ENCODE results near the gene FAM53B.

The FAM53B gene

GRCh38 chr10:124721330-124722045 is 22.7 kb downstream of the FAM53B start:
- Histone ChIP-seq H2BK120ac (ENCODE audit: insufficient read depth, low read length, poor library complexity) (no peak overlapping the region), H4K91ac (ENCODE audit: low read depth, low read length) (no peak overlapping the region), H3K4me2 (ENCODE audit: low read length) (no peak overlapping the region), H3K27me3 (ENCODE audit: insufficient read depth, low read length) (no peaks in the 10 kb centered on the region), H3K79me2 (ENCODE audit: control insufficient read depth, insufficient read depth, low read length, poor library complexity) (no peaks in the 10 kb centered on the region), H2BK5ac (ENCODE audit: low read depth, low read length, poor library complexity) (no peak overlapping the region), H3K9me3 (ENCODE audit: insufficient read depth, low read depth, low read length) (no peaks in the 10 kb centered on the region), H3K27ac (ENCODE audit: low read depth, low read length) (no peak overlapping the region), H3K36me3 (ENCODE audit: control insufficient read depth in 1 of 2, insufficient read depth in 2 of 2, low read length in 2 of 2) (peaks cover 0 to 4% of the 10 kb centered on the region in 2 experiments), H3K79me1 (ENCODE audit: low read length) (no peaks in the 10 kb centered on the region), H4K8ac (ENCODE audit: low read depth, low read length) (no peak overlapping the region), H3K14ac (ENCODE audit: low read length) (no peak overlapping the region), H3K9ac (ENCODE audit: low read length) (no peak overlapping the region), H3K18ac (ENCODE audit: low read length) (peak overlapping the region; percentile 30), H3K23ac (ENCODE audit: low read length) (no peak overlapping the region), H3K4me3 (ENCODE audit: low read depth, low read length) (no peak overlapping the region), H4K12ac (ENCODE audit: low read depth, low read length) (no peak overlapping the region), H2AFZ (ENCODE audit: insufficient read depth, low read length, poor library complexity) (no peak overlapping the region), H3K4ac (ENCODE audit: low read depth, low read length) (no peak overlapping the region), H2BK12ac (ENCODE audit: low read length) (no peak overlapping the region), H3K4me1 (ENCODE audit: control insufficient read depth in 1 of 2, insufficient read depth in 2 of 2, low read length in 2 of 2) (no peaks in the 10 kb centered on the region), H2AK5ac (ENCODE audit: low read length) (no peak overlapping the region)
- no CpG with 5 or more reads among the region's 16 CpGs for WGBS (ENCODE audit: extremely low coverage, insufficient coverage, insufficient read length)
- DNase-seq, result no peak

- H2BK12ac ChIP-seq (ENCODE audit: low read length), result no peak overlapping the region
- no peaks in the 10 kb centered on the region for H3K79me2 ChIP-seq (ENCODE audit: control insufficient read depth, insufficient read depth, low read length, poor library complexity)
- no peaks in the 10 kb centered on the region for H3K36me3 ChIP-seq (ENCODE audit: control insufficient read depth in 1 of 2, insufficient read depth in 2 of 2, low read length in 2 of 2)
- H3K18ac ChIP-seq (ENCODE audit: low read length), result no peak overlapping the region
- no peak overlapping the region for H3K27ac ChIP-seq (ENCODE audit: low read depth, low read length)
- no peak overlapping the region for H2AFZ ChIP-seq (ENCODE audit: insufficient read depth, low read length, poor library complexity)
- no CpG with 5 or more reads among the region's 8 CpGs for WGBS (ENCODE audit: extremely low coverage, insufficient coverage, insufficient read length)
- H3K4me2 ChIP-seq (ENCODE audit: low read length), result no peak overlapping the region
- H3K23ac ChIP-seq (ENCODE audit: low read length), result no peak overlapping the region
- no peak overlapping the region for H4K12ac ChIP-seq (ENCODE audit: low read depth, low read length)
- no peak overlapping the region for H3K9ac ChIP-seq (ENCODE audit: low read length)
- no peaks in the 10 kb centered on the region for H3K4me1 ChIP-seq (ENCODE audit: control insufficient read depth in 1 of 2, insufficient read depth in 2 of 2, low read length in 2 of 2)
- H2BK5ac ChIP-seq (ENCODE audit: low read depth, low read length, poor library complexity), result no peak overlapping the region
- H2AK5ac ChIP-seq (ENCODE audit: low read length), result no peak overlapping the region
- no peaks in the 10 kb centered on the region for H3K79me1 ChIP-seq (ENCODE audit: low read length)
- peak in 1 of 2 donors; percentile 26 for DNase-seq
- no peak overlapping the region for H4K8ac ChIP-seq (ENCODE audit: low read depth, low read length)
- H3K27me3 ChIP-seq (ENCODE audit: insufficient read depth, low read length), result no peaks in the 10 kb centered on the region
- no peaks in the 10 kb centered on the region for H3K9me3 ChIP-seq (ENCODE audit: insufficient read depth, low read depth, low read length)
- H2BK120ac ChIP-seq (ENCODE audit: insufficient read depth, low read length, poor library complexity), result no peak overlapping the region
- H3K4me3 ChIP-seq (ENCODE audit: low read depth, low read length), result no peak overlapping the region
- no peak overlapping the region for H4K91ac ChIP-seq (ENCODE audit: low read depth, low read length)
- no peak overlapping the region for H3K4ac ChIP-seq (ENCODE audit: low read depth, low read length)
- no peak overlapping the region for H3K14ac ChIP-seq (ENCODE audit: low read length)
These were observed 24.8 kb downstream of the FAM53B start for GRCh38 chr10:124719213-124719851.

- no CpG with 5 or more reads among the region's 12 CpGs for WGBS (ENCODE audit: extremely low coverage, insufficient coverage, insufficient read length)
- Histone ChIP-seq H4K91ac (ENCODE audit: low read depth, low read length) (no peak overlapping the region), H2AK5ac (ENCODE audit: low read length) (no peak overlapping the region), H3K18ac (ENCODE audit: low read length) (no peak overlapping the region), H2BK12ac (ENCODE audit: low read length) (no peak overlapping the region), H3K4me3 (ENCODE audit: low read depth, low read length) (no peak overlapping the region), H3K36me3 (ENCODE audit: control insufficient read depth in 1 of 2, insufficient read depth in 2 of 2, low read length in 2 of 2) (no peaks in the 10 kb centered on the region), H4K12ac (ENCODE audit: low read depth, low read length) (no peak overlapping the region), H2BK5ac (ENCODE audit: low read depth, low read length, poor library complexity) (no peak overlapping the region), H4K8ac (ENCODE audit: low read depth, low read length) (no peak overlapping the region), H3K4me1 (ENCODE audit: control insufficient read depth in 1 of 2, insufficient read depth in 2 of 2, low read length in 2 of 2) (no peaks in the 10 kb centered on the region), H3K9ac (ENCODE audit: low read length) (no peak overlapping the region), H3K14ac (ENCODE audit: low read length) (no peak overlapping the region), H3K79me1 (ENCODE audit: low read length) (no peaks in the 10 kb centered on the region), H3K27me3 (ENCODE audit: insufficient read depth, low read length) (no peaks in the 10 kb centered on the region), H3K9me3 (ENCODE audit: insufficient read depth, low read depth, low read length) (no peaks in the 10 kb centered on the region), H3K27ac (ENCODE audit: low read depth, low read length) (no peak overlapping the region), H3K79me2 (ENCODE audit: control insufficient read depth, insufficient read depth, low read length, poor library complexity) (no peaks in the 10 kb centered on the region), H3K23ac (ENCODE audit: low read length) (no peak overlapping the region), H2AFZ (ENCODE audit: insufficient read depth, low read length, poor library complexity) (no peak overlapping the region), H2BK120ac (ENCODE audit: insufficient read depth, low read length, poor library complexity) (no peak overlapping the region), H3K4me2 (ENCODE audit: low read length) (no peak overlapping the region), H3K4ac (ENCODE audit: low read depth, low read length) (no peak overlapping the region)
- peak in 1 of 2 donors; percentile 31 for DNase-seq
These were observed 26.1 kb downstream of the FAM53B start for GRCh38 chr10:124717911-124718741.

GRCh38 chr10:124717041-124717757 is 27.0 kb downstream of the FAM53B start:
- Histone ChIP-seq H4K91ac (ENCODE audit: low read depth, low read length) (no peak overlapping the region), H3K9ac (ENCODE audit: low read length) (peak overlapping the region; percentile 36), H3K27me3 (ENCODE audit: insufficient read depth, low read length) (no peaks in the 10 kb centered on the region), H3K4me1 (ENCODE audit: control insufficient read depth in 1 of 2, insufficient read depth in 2 of 2, low read length in 2 of 2) (no peaks in the 10 kb centered on the region), H3K27ac (ENCODE audit: low read depth, low read length) (no peak overlapping the region), H3K36me3 (ENCODE audit: control insufficient read depth in 1 of 2, insufficient read depth in 2 of 2, low read length in 2 of 2) (no peaks in the 10 kb centered on the region), H3K4me2 (ENCODE audit: low read length) (no peak overlapping the region), H3K14ac (ENCODE audit: low read length) (no peak overlapping the region), H3K23ac (ENCODE audit: low read length) (no peak overlapping the region), H4K8ac (ENCODE audit: low read depth, low read length) (no peak overlapping the region), H3K79me1 (ENCODE audit: low read length) (no peaks in the 10 kb centered on the region), H2BK12ac (ENCODE audit: low read length) (no peak overlapping the region), H3K9me3 (ENCODE audit: insufficient read depth, low read depth, low read length) (no peaks in the 10 kb centered on the region), H4K12ac (ENCODE audit: low read depth, low read length) (no peak overlapping the region), H2BK5ac (ENCODE audit: low read depth, low read length, poor library complexity) (no peak overlapping the region), H2BK120ac (ENCODE audit: insufficient read depth, low read length, poor library complexity) (no peak overlapping the region), H3K18ac (ENCODE audit: low read length) (no peak overlapping the region), H3K79me2 (ENCODE audit: control insufficient read depth, insufficient read depth, low read length, poor library complexity) (no peaks in the 10 kb centered on the region), H2AFZ (ENCODE audit: insufficient read depth, low read length, poor library complexity) (no peak overlapping the region), H2AK5ac (ENCODE audit: low read length) (no peak overlapping the region), H3K4ac (ENCODE audit: low read depth, low read length) (no peak overlapping the region), H3K4me3 (ENCODE audit: low read depth, low read length) (no peak overlapping the region)
- WGBS (ENCODE audit: extremely low coverage, insufficient coverage, insufficient read length), result no CpG with 5 or more reads among the region's 9 CpGs
- no peak for DNase-seq
